OCI-LY1 (cell line): ENCODE measurements around the gene AGPS.

Experiments
- EZH2 ChIP-seq: fragments of 200-600 bp; sonication (generic), shearing (Covaris generic); IDR thresholded peaks from 2 replicates; pipeline ENCODE4 v1.8.0; 2017; ENCODE audit warnings: borderline replicate concordance, mixed run types, mild to moderate bottlenecking, antibody characterized with exemption, low read length, moderate library complexity, mixed read lengths
- TF ChIP-seq, protein P1 (sequence below): fragments of 200-600 bp; sonication (generic), shearing (Covaris generic); IDR thresholded peaks from 2 replicates; pipeline ENCODE4 v1.5.1; 2017; ENCODE audit warnings: mild to moderate bottlenecking, antibody characterized with exemption, low read length, moderate library complexity, mixed read lengths

DNA sequence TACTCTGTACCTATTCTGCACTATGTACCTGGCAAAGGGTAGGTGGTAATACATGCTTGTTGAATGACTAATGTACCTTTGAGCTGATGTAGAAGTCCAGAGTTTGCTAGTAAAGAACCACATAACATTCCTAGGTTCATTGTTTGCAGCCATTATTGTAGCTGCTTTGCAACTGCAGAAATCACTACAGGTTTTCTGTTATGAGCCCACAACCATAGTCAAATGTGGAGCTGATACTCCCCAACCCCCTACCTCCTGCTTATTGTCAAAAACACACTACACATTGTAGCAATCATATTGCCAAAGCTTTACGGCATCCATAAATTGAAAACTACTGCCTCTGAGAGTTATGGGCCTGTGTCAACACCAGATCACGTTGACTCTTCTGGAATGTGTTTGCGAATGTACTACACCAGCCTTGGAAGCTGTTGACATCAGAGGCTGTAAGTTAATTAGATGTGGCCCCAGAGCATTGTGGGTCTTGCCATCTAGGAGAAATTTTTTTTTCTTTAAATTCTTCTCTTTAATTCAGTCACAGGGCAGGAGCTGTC lies 187.0 kb downstream of the AGPS start:
- TF ChIP-seq, protein P1, sequence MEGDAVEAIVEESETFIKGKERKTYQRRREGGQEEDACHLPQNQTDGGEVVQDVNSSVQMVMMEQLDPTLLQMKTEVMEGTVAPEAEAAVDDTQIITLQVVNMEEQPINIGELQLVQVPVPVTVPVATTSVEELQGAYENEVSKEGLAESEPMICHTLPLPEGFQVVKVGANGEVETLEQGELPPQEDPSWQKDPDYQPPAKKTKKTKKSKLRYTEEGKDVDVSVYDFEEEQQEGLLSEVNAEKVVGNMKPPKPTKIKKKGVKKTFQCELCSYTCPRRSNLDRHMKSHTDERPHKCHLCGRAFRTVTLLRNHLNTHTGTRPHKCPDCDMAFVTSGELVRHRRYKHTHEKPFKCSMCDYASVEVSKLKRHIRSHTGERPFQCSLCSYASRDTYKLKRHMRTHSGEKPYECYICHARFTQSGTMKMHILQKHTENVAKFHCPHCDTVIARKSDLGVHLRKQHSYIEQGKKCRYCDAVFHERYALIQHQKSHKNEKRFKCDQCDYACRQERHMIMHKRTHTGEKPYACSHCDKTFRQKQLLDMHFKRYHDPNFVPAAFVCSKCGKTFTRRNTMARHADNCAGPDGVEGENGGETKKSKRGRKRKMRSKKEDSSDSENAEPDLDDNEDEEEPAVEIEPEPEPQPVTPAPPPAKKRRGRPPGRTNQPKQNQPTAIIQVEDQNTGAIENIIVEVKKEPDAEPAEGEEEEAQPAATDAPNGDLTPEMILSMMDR: no peak
- no peak for TF ChIP-seq EZH2
